ENCODE measurements around the gene AASDH.

AASDH gene

DNA sequence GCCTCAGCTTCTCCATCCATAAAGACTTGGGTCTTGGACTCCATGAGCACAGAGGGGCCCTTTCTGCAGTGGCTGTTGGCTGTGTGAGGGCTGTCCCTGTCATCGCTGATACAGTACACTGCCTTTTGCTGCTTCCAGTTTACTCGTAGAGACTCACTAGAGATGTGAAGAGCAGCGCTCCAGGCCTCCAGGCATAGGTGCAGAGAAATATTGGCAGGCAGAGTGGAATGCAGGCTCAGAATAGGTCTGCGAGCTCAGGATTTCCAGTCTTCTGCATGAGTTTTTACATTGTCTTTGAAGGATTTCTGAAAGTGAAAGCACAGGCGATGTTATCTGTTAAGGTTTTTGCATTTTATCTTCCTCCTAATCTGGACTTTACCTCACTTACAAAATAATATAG lies 97.4 kb downstream of the AASDH start:
- no peak overlapping the region for H3K4me3 ChIP-seq (ENCODE audit: low read depth, low read length)
- TF ChIP-seq, protein P1, sequence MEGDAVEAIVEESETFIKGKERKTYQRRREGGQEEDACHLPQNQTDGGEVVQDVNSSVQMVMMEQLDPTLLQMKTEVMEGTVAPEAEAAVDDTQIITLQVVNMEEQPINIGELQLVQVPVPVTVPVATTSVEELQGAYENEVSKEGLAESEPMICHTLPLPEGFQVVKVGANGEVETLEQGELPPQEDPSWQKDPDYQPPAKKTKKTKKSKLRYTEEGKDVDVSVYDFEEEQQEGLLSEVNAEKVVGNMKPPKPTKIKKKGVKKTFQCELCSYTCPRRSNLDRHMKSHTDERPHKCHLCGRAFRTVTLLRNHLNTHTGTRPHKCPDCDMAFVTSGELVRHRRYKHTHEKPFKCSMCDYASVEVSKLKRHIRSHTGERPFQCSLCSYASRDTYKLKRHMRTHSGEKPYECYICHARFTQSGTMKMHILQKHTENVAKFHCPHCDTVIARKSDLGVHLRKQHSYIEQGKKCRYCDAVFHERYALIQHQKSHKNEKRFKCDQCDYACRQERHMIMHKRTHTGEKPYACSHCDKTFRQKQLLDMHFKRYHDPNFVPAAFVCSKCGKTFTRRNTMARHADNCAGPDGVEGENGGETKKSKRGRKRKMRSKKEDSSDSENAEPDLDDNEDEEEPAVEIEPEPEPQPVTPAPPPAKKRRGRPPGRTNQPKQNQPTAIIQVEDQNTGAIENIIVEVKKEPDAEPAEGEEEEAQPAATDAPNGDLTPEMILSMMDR (IDR thresholded peaks at IDR 0.05; ENCODE audit: borderline replicate concordance, insufficient read depth, low read depth, low read length), result no peak

DNA sequence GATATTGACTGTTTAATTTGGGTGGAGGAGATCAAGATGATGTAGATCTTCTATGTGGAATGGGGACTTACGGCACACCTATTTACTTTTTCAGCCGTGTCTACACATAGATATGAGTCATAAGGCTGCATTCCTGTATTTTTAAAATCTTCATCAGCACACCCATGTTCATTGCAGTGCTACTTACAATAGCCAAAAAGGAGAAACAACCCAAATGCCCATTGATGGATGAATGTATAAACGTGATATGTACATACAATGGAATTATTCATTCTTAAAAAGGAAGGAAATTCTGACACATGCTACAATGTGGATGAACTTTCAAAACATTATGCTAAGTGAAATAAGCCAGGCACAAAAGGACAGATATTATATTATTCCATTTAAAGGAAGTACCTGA lies 98.6 kb downstream of the AASDH start:
- TF ChIP-seq, protein P1 (IDR thresholded peaks at IDR 0.05; ENCODE audit: borderline replicate concordance, insufficient read depth, low read depth, low read length), result no peak
- H3K4me3 ChIP-seq (ENCODE audit: low read depth, low read length), result no peak overlapping the region
